Stimulated activated CD4-positive, alpha-beta T cell treated with anti-CD3 and anti-CD28 coated beads, TNF-alpha, amount 100 ng/mL, for 1 hour (primary cell): ENCODE results near the gene CUL1.
"Not testable (repeated sequence)": the region's sequence is repeated elsewhere in the genome, so short reads cannot be mapped to it uniquely, and the experiment has no call there.

ENCODE experiments used
- DNase-seq, 3 donors: peaks; one replicate each; pipeline ENCODE4 v3.0.0-alpha.2; 2020; ENCODE audit warnings: low read depth in 3 of 3, low spot score in 1 of 3

Gene CUL1

GRCh38 chr7:148697256-148698006, 1.3 kb upstream of the CUL1 start:
- peak in 1 of 3 donors; percentile 21 for DNase-seq

- DNase-seq = no peak
Observed at GRCh38 chr7:148698007-148698396, 701 bp upstream of the CUL1 start.

GRCh38 chr7:148699024-148699781, 500 bp downstream of the CUL1 start:
- DNase-seq = peak in 1 of 3 donors; percentile 31

GRCh38 chr7:148699782-148700629, 1.3 kb downstream of the CUL1 start:
- DNase-seq = no peak

GRCh38 chr7:148700661-148701064, 2.0 kb downstream of the CUL1 start:
- DNase-seq = peak in 1 of 3 donors; percentile 25

- DNase-seq = no peak
Observed at GRCh38 chr7:148701414-148701813, 2.7 kb downstream of the CUL1 start.

GRCh38 chr7:148702876-148703670, 4.4 kb downstream of the CUL1 start:
- no peak for DNase-seq

GRCh38 chr7:148703671-148703962, 4.9 kb downstream of the CUL1 start:
- not testable (repeated sequence) for DNase-seq

- no peak for DNase-seq
Observed at GRCh38 chr7:148704189-148704588, 5.5 kb downstream of the CUL1 start.

GRCh38 chr7:148704970-148705369, 6.3 kb downstream of the CUL1 start:
- DNase-seq = no peak

- no peak for DNase-seq
Observed at GRCh38 chr7:148706368-148706767, 7.7 kb downstream of the CUL1 start.

GRCh38 chr7:148708026-148708885, 9.6 kb downstream of the CUL1 start:
- DNase-seq = no peak

GRCh38 chr7:148709014-148709413, 10.3 kb downstream of the CUL1 start:
- DNase-seq = no peak

GRCh38 chr7:148710426-148710825, 11.7 kb downstream of the CUL1 start:
- DNase-seq = not testable (repeated sequence)

- DNase-seq = no peak
Observed at GRCh38 chr7:148711191-148712102, 12.7 kb downstream of the CUL1 start.

- no peak for DNase-seq
Observed at GRCh38 chr7:148712678-148713329, 14.1 kb downstream of the CUL1 start.

GRCh38 chr7:148714498-148714897, 15.8 kb downstream of the CUL1 start:
- no peak for DNase-seq

GRCh38 chr7:148715027-148715426, 16.3 kb downstream of the CUL1 start:
- no peak for DNase-seq
